GM23338 (cell line): ENCODE results near the gene LMOD1. TPM values are rescaled to one million over a fixed set of nuclear protein-coding genes. Genes with fewer than 3 reads are reported as not detected.
A peak's percentile ranks its signal among the peaks of the same experiment; 100 is the strongest.

Experiments used
- ATAC-seq: fragments of 200-7000 bp; cut with Tn5 transposase; 3 replicates; pipeline ENCODE4 v1.9.1; 2020
- DNase-seq: peaks from one replicate; pipeline ENCODE4 v3.0.0-alpha.2; 2015; ENCODE audit warnings: low spot score
- H2AFZ ChIP-seq: fragments of 200-600 bp; sonication (generic); 2 replicates; pipeline ENCODE4 v1.8.0; 2016; ENCODE audit warnings: antibody characterized with exemption, mild to moderate bottlenecking, moderate library complexity
- H3F3A ChIP-seq: fragments of 200-600 bp; sonication (generic); replicated peaks from 2 replicates; pipeline ENCODE4 v1.8.0; 2017; ENCODE audit warnings: antibody characterized with exemption, mixed run types, low read depth
- H3K27ac ChIP-seq: fragments of 200-600 bp; sonication (generic); 2 replicates; pipeline ENCODE4 v1.6.1; 2016; ENCODE audit warnings: low read depth
- H3K27me3 ChIP-seq: fragments of 200-600 bp; sonication (generic); 2 replicates; pipeline ENCODE4 v1.8.0; 2016; ENCODE audit warnings: mild to moderate bottlenecking, mixed run types, moderate library complexity; ENCODE audit not compliant: insufficient read depth
- H3K36me3 ChIP-seq: fragments of 200-600 bp; sonication (generic); 2 replicates; pipeline ENCODE4 v1.8.0; 2016; ENCODE audit warnings: mild to moderate bottlenecking; ENCODE audit not compliant: insufficient read depth
- H3K4me1 ChIP-seq: fragments of 200-600 bp; sonication (generic); 2 replicates; pipeline ENCODE4 v1.8.0; 2016; ENCODE audit warnings: mild to moderate bottlenecking, moderate library complexity; ENCODE audit not compliant: insufficient read depth
- H3K4me2 ChIP-seq: fragments of 200-600 bp; sonication (generic); 2 replicates; pipeline ENCODE4 v1.7.1; 2017; ENCODE audit warnings: mixed run types
- H3K4me3 ChIP-seq: fragments of 200-600 bp; sonication (generic); 2 replicates; pipeline ENCODE4 v1.6.1; 2016; ENCODE audit warnings: mixed run types
- H3K79me2 ChIP-seq: fragments of 200-600 bp; sonication (generic); replicated peaks from 2 replicates; pipeline ENCODE4 v1.8.0; 2017; ENCODE audit warnings: mild to moderate bottlenecking; ENCODE audit not compliant: insufficient read depth
- H3K9me2 ChIP-seq: fragments of 200-600 bp; sonication (generic); 2 replicates; pipeline ENCODE4 v1.8.0; 2017; ENCODE audit not compliant: insufficient read depth
- H4K20me1 ChIP-seq: fragments of 200-600 bp; sonication (generic); replicated peaks from 2 replicates; pipeline ENCODE4 v1.8.0; 2017; ENCODE audit warnings: mild to moderate bottlenecking; ENCODE audit not compliant: insufficient read depth
- H3K27ac Mint-ChIP-seq: 2 replicates; pipeline ENCODE4 v1.8.0; 2020; ENCODE audit warnings: inconsistent platforms, mild to moderate bottlenecking, moderate library complexity, mixed read lengths
- H3K27me3 Mint-ChIP-seq: 3 replicates; pipeline ENCODE4 v1.8.0; 2022; ENCODE audit warnings: low read depth, mild to moderate bottlenecking, moderate library complexity, mixed read lengths, inconsistent platforms; ENCODE audit not compliant: insufficient read depth, poor library complexity
- H3K36me3 Mint-ChIP-seq: 3 replicates; pipeline ENCODE4 v1.8.0; 2021; ENCODE audit warnings: low read depth, mild to moderate bottlenecking, inconsistent platforms, moderate library complexity, mixed read lengths
- H3K4me1 Mint-ChIP-seq: 3 replicates; pipeline ENCODE4 v1.8.0; 2020; ENCODE audit warnings: mild to moderate bottlenecking, inconsistent platforms, mixed read lengths
- H3K4me3 Mint-ChIP-seq: 3 replicates; pipeline ENCODE4 v1.8.0; 2021; ENCODE audit warnings: moderate library complexity, mild to moderate bottlenecking, inconsistent platforms, mixed read lengths
- H3K9me3 Mint-ChIP-seq: 3 replicates; pipeline ENCODE4 v1.8.0; 2020; ENCODE audit warnings: moderate library complexity, mild to moderate bottlenecking, inconsistent platforms, mixed read lengths
- ETS1 ChIP-seq: IDR thresholded peaks from 2 replicates; pipeline ENCODE4 v1.6.1; 2016; ENCODE audit warnings: antibody characterized with exemption
- EZH2 ChIP-seq: fragments of 200-600 bp; sonication (generic); IDR thresholded peaks from one replicate; pipeline ENCODE4 v1.8.0; 2017; ENCODE audit warnings: antibody characterized with exemption, mild to moderate bottlenecking, low read depth; ENCODE audit not compliant: unreplicated experiment
- JUNB ChIP-seq: IDR thresholded peaks from one replicate; pipeline ENCODE4 v1.6.1; 2016; ENCODE audit warnings: antibody characterized with exemption; ENCODE audit not compliant: unreplicated experiment
- NANOG ChIP-seq: IDR thresholded peaks from 2 replicates; pipeline ENCODE4 v1.6.1; 2016; ENCODE audit warnings: antibody characterized with exemption, borderline replicate concordance
- POLR2AphosphoS5 ChIP-seq: IDR thresholded peaks from 2 replicates; pipeline ENCODE4 v1.6.1; 2016; ENCODE audit warnings: antibody characterized with exemption, low read depth
- STAT1 ChIP-seq: IDR thresholded peaks from one replicate; pipeline ENCODE4 v1.6.1; 2016; ENCODE audit warnings: antibody characterized with exemption; ENCODE audit not compliant: unreplicated experiment
- ZNF114 ChIP-seq: fragments of 250-450 bp; sonication (Bioruptor Pico); IDR thresholded peaks from 2 replicates; pipeline ENCODE4 v1.5.0; 2020; ENCODE audit warnings: mild to moderate bottlenecking, moderate library complexity
- ZNF331 ChIP-seq: fragments of 250-450 bp; sonication (Bioruptor Pico); IDR thresholded peaks from 2 replicates; pipeline ENCODE4 v1.5.0; 2020; ENCODE audit warnings: low read depth, mild to moderate bottlenecking, moderate library complexity
- polyA plus RNA-seq: library from polyadenylated mRNA; unstranded; fragments of >200 nt; fragmentation: Nextera tagmentation; extraction: Ambion mirVana; gene quantifications from 2 replicates; pipeline ENCODE4 v1.2.1, GENCODE V29; 2016
- total RNA-seq: library from RNA; depleted of rRNA; stranded (reverse); fragments of >200 nt; shearing (Covaris generic); gene quantifications from 2 replicates; pipeline ENCODE4 v1.2.3, GENCODE V29; 2014
- TF ChIP-seq, protein P1 (sequence below), 2 experiments: fragments of 200-600 bp in 1 of 2; sonication (generic) in 1 of 2; conservative IDR thresholded peaks; 2 replicates each; pipeline versions ENCODE4 v1.5.1 to v1.6.1; 2016 to 2017; ENCODE audit warnings: antibody characterized with exemption in 2 of 2, low read depth in 2 of 2, mild to moderate bottlenecking in 2 of 2, moderate library complexity in 1 of 2
- TF ChIP-seq, protein P2 (sequence below): IDR thresholded peaks from one replicate; pipeline ENCODE4 v1.6.1; 2018; ENCODE audit warnings: antibody characterized with exemption; ENCODE audit not compliant: unreplicated experiment

The LMOD1 gene
- total and polyA plus RNA-seq, 2 experiments from 2014 or later = 0.74 to 1.7 TPM

DNA sequence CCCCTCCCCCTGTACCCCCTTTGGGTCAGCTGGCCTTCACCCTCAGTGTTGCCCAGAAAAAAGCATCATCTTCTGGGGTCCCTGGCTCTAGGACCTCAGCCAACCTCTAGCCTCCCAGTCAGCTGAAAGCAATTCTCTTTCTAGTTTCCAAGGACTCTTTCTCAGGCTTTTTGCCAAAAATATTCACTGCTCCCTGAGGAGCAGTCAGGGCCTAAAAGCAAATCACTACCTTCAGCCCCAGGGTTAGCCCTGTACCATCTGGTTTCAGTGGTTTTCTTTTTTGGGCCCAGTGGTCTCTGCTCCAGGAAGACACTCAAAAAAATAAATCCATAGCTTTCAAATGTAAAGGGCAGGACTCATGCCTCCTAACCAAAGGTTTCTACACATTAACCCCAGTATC, 3.1 kb upstream of the LMOD1 start:
- no peak overlapping the region for H3K27ac Mint-ChIP-seq
- TF ChIP-seq EZH2 = no peak
- TF ChIP-seq, protein P1, sequence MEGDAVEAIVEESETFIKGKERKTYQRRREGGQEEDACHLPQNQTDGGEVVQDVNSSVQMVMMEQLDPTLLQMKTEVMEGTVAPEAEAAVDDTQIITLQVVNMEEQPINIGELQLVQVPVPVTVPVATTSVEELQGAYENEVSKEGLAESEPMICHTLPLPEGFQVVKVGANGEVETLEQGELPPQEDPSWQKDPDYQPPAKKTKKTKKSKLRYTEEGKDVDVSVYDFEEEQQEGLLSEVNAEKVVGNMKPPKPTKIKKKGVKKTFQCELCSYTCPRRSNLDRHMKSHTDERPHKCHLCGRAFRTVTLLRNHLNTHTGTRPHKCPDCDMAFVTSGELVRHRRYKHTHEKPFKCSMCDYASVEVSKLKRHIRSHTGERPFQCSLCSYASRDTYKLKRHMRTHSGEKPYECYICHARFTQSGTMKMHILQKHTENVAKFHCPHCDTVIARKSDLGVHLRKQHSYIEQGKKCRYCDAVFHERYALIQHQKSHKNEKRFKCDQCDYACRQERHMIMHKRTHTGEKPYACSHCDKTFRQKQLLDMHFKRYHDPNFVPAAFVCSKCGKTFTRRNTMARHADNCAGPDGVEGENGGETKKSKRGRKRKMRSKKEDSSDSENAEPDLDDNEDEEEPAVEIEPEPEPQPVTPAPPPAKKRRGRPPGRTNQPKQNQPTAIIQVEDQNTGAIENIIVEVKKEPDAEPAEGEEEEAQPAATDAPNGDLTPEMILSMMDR (conservative IDR thresholded peaks at IDR 0.05; ENCODE audit: low read depth in 2 of 2) = no peak
- no peak for TF ChIP-seq ZNF331 (CRISPR knock-in tag)
- peaks cover 26% of the 10 kb centered on the region for H3K4me1 Mint-ChIP-seq

DNA sequence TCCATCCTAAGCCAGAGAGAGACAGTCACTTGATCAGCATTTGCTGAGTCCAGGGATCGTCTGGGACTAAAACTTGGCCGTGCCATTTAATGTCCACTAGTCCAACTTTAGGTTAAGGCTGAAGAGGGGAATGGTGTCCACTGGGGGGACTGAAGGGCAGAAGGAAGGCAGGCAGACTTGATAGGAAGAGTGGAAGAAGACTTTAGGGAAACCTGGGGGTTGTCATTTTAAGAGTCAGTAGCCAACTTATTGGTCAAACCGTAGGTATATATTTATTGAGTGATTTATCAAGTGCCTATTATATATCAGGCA, 1.3 kb upstream of the LMOD1 start:
- Histone ChIP-seq H2AFZ (no peak overlapping the region), H4K20me1 (no peaks in the 10 kb centered on the region), H3F3A (no peaks in the 10 kb centered on the region), H3K27me3 (peaks cover 18% of the 10 kb centered on the region), H3K4me1 (no peaks in the 10 kb centered on the region), H3K4me3 (no peak overlapping the region), H3K27ac (no peak overlapping the region), H3K9me2 (no peaks in the 10 kb centered on the region), H3K4me2 (no peak overlapping the region), H3K36me3 (no peaks in the 10 kb centered on the region), H3K79me2 (no peaks in the 10 kb centered on the region)
- no peak for DNase-seq
- no peak for ATAC-seq
- peak overlapping the region; percentile 84; the same call in 1 of the 3 replicates for H3K4me3 Mint-ChIP-seq
- H3K27ac Mint-ChIP-seq = no peak overlapping the region
- H3K27me3 Mint-ChIP-seq = peaks cover 20% of the 10 kb centered on the region
- H3K9me3 Mint-ChIP-seq = no peaks in the 10 kb centered on the region
- H3K4me1 Mint-ChIP-seq = peaks cover 28% of the 10 kb centered on the region
- no peaks in the 10 kb centered on the region for H3K36me3 Mint-ChIP-seq
- no peak for TF ChIP-seq JUNB
- no peak for TF ChIP-seq STAT1
- TF ChIP-seq, protein P1 (conservative IDR thresholded peaks at IDR 0.05; ENCODE audit: low read depth in 2 of 2) = no peak
- TF ChIP-seq POLR2AphosphoS5 = no peak
- no peak for TF ChIP-seq EZH2
- TF ChIP-seq, protein P2, sequence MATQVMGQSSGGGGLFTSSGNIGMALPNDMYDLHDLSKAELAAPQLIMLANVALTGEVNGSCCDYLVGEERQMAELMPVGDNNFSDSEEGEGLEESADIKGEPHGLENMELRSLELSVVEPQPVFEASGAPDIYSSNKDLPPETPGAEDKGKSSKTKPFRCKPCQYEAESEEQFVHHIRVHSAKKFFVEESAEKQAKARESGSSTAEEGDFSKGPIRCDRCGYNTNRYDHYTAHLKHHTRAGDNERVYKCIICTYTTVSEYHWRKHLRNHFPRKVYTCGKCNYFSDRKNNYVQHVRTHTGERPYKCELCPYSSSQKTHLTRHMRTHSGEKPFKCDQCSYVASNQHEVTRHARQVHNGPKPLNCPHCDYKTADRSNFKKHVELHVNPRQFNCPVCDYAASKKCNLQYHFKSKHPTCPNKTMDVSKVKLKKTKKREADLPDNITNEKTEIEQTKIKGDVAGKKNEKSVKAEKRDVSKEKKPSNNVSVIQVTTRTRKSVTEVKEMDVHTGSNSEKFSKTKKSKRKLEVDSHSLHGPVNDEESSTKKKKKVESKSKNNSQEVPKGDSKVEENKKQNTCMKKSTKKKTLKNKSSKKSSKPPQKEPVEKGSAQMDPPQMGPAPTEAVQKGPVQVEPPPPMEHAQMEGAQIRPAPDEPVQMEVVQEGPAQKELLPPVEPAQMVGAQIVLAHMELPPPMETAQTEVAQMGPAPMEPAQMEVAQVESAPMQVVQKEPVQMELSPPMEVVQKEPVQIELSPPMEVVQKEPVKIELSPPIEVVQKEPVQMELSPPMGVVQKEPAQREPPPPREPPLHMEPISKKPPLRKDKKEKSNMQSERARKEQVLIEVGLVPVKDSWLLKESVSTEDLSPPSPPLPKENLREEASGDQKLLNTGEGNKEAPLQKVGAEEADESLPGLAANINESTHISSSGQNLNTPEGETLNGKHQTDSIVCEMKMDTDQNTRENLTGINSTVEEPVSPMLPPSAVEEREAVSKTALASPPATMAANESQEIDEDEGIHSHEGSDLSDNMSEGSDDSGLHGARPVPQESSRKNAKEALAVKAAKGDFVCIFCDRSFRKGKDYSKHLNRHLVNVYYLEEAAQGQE = no peak
- TF ChIP-seq ETS1 = no peak
- no peak for TF ChIP-seq ZNF114 (CRISPR knock-in tag)
- TF ChIP-seq NANOG = no peak

More for the DNA sequence above, 3.1 kb upstream of the LMOD1 start:
- no peaks in the 10 kb centered on the region for H3K36me3 ChIP-seq
- H3K4me2 ChIP-seq = no peak overlapping the region
- no peak overlapping the region for H2AFZ ChIP-seq
- H3K4me3 ChIP-seq = no peak overlapping the region
- no peak overlapping the region for H3K4me3 Mint-ChIP-seq
- H3K27me3 Mint-ChIP-seq = peaks cover 24% of the 10 kb centered on the region
- no peak overlapping the region for H3K27ac ChIP-seq
- peaks cover 18% of the 10 kb centered on the region for H3K27me3 ChIP-seq
- H4K20me1 ChIP-seq = no peaks in the 10 kb centered on the region
- no peak for DNase-seq
- H3K9me2 ChIP-seq = no peaks in the 10 kb centered on the region
- ATAC-seq = no peak
- no peaks in the 10 kb centered on the region for H3F3A ChIP-seq
- no peaks in the 10 kb centered on the region; the same call in 1 of the 2 replicates for H3K4me1 ChIP-seq
- no peaks in the 10 kb centered on the region for H3K9me3 Mint-ChIP-seq
- no peaks in the 10 kb centered on the region; the same call in 1 of the 2 replicates for H3K79me2 ChIP-seq
- H3K36me3 Mint-ChIP-seq = no peaks in the 10 kb centered on the region; the same call in 2 of the 3 replicates
